ENCODE results near the gene NAALADL2. TPM values are rescaled to one million over a fixed set of nuclear protein-coding genes. Genes with fewer than 3 reads are reported as not detected.

NAALADL2 gene
- total RNA-seq, 1 experiment from 2014 or later: 12.8 TPM

DNA sequence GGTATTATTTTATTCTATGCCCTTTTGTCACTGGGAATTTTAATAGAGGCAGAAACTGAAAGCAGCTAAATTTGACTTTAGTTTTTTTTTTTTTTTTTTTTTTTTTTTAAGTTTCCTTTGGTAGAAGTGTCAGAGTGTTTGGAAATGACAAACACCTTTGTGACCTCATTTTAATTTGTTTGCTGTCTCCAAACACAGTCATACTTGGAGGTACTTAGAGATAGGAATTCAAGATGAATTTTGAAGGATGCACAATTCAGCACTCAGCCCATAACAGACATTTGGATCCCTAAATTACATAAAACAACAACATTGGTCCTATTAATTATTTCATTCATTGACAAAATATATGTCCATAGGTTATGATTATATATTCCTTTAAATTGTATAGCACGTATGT is 43.4 kb upstream of the NAALADL2 start:
- no TSS peak for BruUV-seq (replicated peaks)
- Histone ChIP-seq H3K79me2 (ENCODE audit: low read depth) (no peaks in the 10 kb centered on the region), H2AFZ (no peak overlapping the region), H3K4me2 (no peak overlapping the region), H4K20me1 (ENCODE audit: insufficient read depth) (no peaks in the 10 kb centered on the region), H3K9me3 (ENCODE audit: insufficient read depth, low read depth) (no peaks in the 10 kb centered on the region), H3K27ac (no peak overlapping the region), H3K9me2 (ENCODE audit: insufficient read depth) (no peaks in the 10 kb centered on the region), H3K4me3 (no peak overlapping the region), H3K4me1 (replicated peaks; ENCODE audit: insufficient read depth) (no peaks in the 10 kb centered on the region; the same call in 1 of the 2 replicates), H3K27me3 (ENCODE audit: insufficient read depth, low read depth) (no peaks in the 10 kb centered on the region), H3F3A (ENCODE audit: insufficient read depth, low read depth) (no peaks in the 10 kb centered on the region), H3K36me3 (ENCODE audit: low read depth) (no peaks in the 10 kb centered on the region)
- intact Hi-C loops (cut with micrococcal nuclease; ENCODE audit: unreplicated experiment): no loop called here
- DNase-seq: no peak
- TF ChIP-seq EZH2 (IDR thresholded peaks at IDR 0.05; ENCODE audit: low read depth): no peak
- TF ChIP-seq, protein P1, sequence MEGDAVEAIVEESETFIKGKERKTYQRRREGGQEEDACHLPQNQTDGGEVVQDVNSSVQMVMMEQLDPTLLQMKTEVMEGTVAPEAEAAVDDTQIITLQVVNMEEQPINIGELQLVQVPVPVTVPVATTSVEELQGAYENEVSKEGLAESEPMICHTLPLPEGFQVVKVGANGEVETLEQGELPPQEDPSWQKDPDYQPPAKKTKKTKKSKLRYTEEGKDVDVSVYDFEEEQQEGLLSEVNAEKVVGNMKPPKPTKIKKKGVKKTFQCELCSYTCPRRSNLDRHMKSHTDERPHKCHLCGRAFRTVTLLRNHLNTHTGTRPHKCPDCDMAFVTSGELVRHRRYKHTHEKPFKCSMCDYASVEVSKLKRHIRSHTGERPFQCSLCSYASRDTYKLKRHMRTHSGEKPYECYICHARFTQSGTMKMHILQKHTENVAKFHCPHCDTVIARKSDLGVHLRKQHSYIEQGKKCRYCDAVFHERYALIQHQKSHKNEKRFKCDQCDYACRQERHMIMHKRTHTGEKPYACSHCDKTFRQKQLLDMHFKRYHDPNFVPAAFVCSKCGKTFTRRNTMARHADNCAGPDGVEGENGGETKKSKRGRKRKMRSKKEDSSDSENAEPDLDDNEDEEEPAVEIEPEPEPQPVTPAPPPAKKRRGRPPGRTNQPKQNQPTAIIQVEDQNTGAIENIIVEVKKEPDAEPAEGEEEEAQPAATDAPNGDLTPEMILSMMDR (conservative IDR thresholded peaks at IDR 0.05): no peak
- ChIA-PET CTCF (no interaction called here), POLR2A (ENCODE audit: unreplicated experiment) (no interaction called here)

DNA sequence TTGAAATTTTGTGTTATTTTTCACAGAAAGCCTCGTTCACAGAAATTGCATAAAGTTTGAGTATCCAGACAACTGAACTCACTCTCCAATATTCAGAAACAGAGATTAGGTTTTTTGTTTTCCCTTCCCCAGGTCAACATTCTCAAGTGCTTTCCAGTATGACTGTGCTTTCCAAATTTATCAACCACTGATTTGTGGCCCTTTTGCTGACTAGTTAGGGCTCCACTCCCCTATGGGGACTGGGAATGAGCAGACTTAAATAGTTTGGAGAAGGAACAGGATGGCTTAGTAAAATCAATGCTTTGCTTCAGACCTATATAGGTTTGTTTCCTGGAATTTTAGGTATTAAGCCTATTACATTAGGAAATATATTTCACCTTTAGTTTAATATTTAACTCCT is 38.2 kb upstream of the NAALADL2 start:
- H3K9me3 ChIP-seq (ENCODE audit: insufficient read depth, low read depth): no peaks in the 10 kb centered on the region
- no peaks in the 10 kb centered on the region for H3K36me3 ChIP-seq (ENCODE audit: low read depth)
- H3K79me2 ChIP-seq (ENCODE audit: low read depth): no peaks in the 10 kb centered on the region
- no peaks in the 10 kb centered on the region for H3K9me2 ChIP-seq (ENCODE audit: insufficient read depth)
- TF ChIP-seq, protein P1 (conservative IDR thresholded peaks at IDR 0.05): no peak
- no peak for TF ChIP-seq EZH2 (IDR thresholded peaks at IDR 0.05; ENCODE audit: low read depth)
- H3K4me1 ChIP-seq (replicated peaks; ENCODE audit: insufficient read depth): no peaks in the 10 kb centered on the region; the same call in 1 of the 2 replicates
- H2AFZ ChIP-seq: no peak overlapping the region
- no peak overlapping the region for H3K4me2 ChIP-seq
- ChIA-PET CTCF (no interaction called here), POLR2A (ENCODE audit: unreplicated experiment) (no interaction called here)
- BruUV-seq (replicated peaks): no TSS peak
- H3K27ac ChIP-seq: no peak overlapping the region
- H3K27me3 ChIP-seq (ENCODE audit: insufficient read depth, low read depth): no peaks in the 10 kb centered on the region
- intact Hi-C loops (cut with micrococcal nuclease; ENCODE audit: unreplicated experiment): loop anchor here (10.0 kb wide), 1 partner anchor 276 kb away; no protein-coding TSS in a partner anchor
- no peaks in the 10 kb centered on the region; the same call in 1 of the 2 replicates for H3F3A ChIP-seq (ENCODE audit: insufficient read depth, low read depth)
- no peaks in the 10 kb centered on the region for H4K20me1 ChIP-seq (ENCODE audit: insufficient read depth)
- no peak for DNase-seq
- H3K4me3 ChIP-seq: no peak overlapping the region

DNA sequence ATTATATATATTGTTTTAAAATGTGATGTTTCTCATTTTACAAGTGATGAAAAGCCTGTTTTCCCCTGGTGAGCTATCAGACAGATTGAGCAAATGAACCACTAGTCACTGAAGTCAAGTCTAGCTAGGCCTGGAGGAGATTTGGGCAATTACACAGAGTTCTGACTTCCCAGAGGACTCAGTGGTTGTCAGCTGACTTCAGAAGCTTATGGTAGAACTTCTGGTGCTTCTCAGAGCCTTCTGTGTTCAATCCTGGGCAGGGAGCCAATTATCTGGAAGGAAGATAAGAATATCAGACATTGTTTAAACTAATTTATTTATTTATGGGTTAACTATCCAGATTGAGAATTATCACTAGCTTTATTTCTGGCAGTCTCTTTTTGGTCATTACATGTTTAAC is 37.7 kb upstream of the NAALADL2 start:
- intact Hi-C loops (cut with micrococcal nuclease; ENCODE audit: unreplicated experiment): loop anchor here (10.0 kb wide), 1 partner anchor 277 kb away; no protein-coding TSS in a partner anchor
- no peaks in the 10 kb centered on the region for H3K27me3 ChIP-seq (ENCODE audit: insufficient read depth, low read depth)
- no peak overlapping the region for H3K4me2 ChIP-seq
- TF ChIP-seq, protein P1 (conservative IDR thresholded peaks at IDR 0.05): no peak
- no peak for TF ChIP-seq EZH2 (IDR thresholded peaks at IDR 0.05; ENCODE audit: low read depth)
- no peaks in the 10 kb centered on the region; the same call in 1 of the 2 replicates for H3K4me1 ChIP-seq (replicated peaks; ENCODE audit: insufficient read depth)
- H3K4me3 ChIP-seq: no peak overlapping the region
- CTCF ChIA-PET: no interaction called here
- no peaks in the 10 kb centered on the region; the same call in 1 of the 2 replicates for H3F3A ChIP-seq (ENCODE audit: insufficient read depth, low read depth)
- no peaks in the 10 kb centered on the region for H4K20me1 ChIP-seq (ENCODE audit: insufficient read depth)
- H3K9me2 ChIP-seq (ENCODE audit: insufficient read depth): no peaks in the 10 kb centered on the region
- POLR2A ChIA-PET (ENCODE audit: unreplicated experiment): no interaction called here
- H3K9me3 ChIP-seq (ENCODE audit: insufficient read depth, low read depth): no peaks in the 10 kb centered on the region
- H3K36me3 ChIP-seq (ENCODE audit: low read depth): no peaks in the 10 kb centered on the region
- no TSS peak for BruUV-seq (replicated peaks)
- no peak for DNase-seq
- no peak overlapping the region for H3K27ac ChIP-seq
- H2AFZ ChIP-seq: no peak overlapping the region
- no peaks in the 10 kb centered on the region for H3K79me2 ChIP-seq (ENCODE audit: low read depth)
